ENCODE results near the gene SNX27. TPM values are rescaled to one million over a fixed set of nuclear protein-coding genes. Genes with fewer than 3 reads are reported as not detected.

The SNX27 gene
- total RNA-seq, 1 donor from 2014 or later, result 62.1 TPM

DNA sequence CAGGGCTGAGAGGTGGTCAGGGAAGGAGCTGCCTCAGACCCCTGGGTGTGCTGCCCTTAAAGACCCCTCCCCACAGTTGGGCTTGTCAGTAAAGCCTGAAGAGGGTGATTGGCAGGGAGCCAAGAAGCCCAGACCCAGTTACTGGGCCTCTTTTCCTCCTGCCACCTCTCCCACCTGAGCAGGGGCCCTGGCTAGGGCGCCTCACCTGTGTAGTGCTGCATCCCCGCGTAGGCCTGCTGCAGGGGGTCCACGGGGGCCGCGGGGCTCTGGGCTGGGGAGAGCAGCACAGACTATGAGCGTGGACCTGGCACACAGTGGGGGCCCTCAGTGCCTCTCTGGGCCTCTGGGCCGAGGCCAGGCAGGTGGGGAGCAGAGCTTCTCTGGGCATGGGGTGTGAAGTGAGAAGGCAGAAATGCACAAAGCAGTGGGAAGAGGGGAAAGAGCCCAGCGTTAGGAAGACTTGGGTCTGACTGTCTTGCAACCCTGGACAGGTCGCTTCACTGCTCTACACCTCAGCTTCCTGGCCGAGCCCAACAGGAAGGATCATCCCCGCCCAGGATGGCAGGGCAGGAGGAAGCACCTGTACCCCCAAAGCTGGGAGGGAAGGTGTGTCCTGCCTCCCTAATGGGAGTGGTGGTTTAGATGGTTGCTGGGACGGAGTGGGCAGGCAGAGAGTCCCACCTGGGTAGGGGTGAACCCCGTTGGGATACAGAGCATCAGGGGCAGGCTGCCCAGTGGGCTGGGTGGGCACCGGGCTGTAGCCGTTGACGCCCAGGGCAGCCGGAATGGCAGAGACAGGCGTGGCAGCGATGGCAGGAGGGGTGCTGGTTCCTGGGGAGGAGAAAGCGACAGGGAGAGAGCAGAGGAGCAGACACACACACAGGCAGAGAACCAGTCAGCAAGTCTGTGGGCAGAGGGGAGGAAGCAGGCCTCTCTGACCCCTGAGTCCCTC, 94.9 kb downstream of the SNX27 start:
- peak; percentile 2 for ATAC-seq

DNA sequence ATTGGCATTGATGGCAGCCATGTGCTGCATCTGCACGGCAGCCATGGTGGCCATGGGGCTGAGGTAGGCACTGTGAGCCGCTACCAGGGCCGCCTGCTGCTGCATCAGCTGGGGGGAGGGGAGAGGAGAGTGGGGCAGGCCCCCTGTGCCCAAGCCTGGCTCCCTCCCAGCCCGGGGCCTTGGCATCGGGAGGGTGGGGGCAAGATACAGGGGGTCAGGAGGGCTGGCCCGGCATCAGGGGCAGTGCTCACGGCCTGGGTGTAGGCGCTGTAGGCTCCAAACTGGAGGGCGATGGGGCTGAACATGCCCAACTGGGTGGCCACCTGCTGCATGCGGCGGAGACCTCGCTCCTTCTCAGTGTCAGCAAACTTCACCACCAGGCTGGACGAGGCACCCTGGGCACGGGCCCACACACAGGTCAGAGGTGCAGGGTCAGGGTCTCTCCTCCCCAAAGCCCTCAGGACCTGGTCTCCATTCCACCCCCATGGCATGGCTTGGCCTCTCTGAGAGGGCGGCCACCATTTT, 95.8 kb downstream of the SNX27 start:
- Histone ChIP-seq H3K9me3 (no peaks in the 10 kb centered on the region), H3K27ac (no peak overlapping the region), H3K4me3 (no peak overlapping the region), H3K36me3 (no peaks in the 10 kb centered on the region), H3K27me3 (peaks cover 5% of the 10 kb centered on the region), H3K4me1 (no peaks in the 10 kb centered on the region)
- TF ChIP-seq, protein P1, sequence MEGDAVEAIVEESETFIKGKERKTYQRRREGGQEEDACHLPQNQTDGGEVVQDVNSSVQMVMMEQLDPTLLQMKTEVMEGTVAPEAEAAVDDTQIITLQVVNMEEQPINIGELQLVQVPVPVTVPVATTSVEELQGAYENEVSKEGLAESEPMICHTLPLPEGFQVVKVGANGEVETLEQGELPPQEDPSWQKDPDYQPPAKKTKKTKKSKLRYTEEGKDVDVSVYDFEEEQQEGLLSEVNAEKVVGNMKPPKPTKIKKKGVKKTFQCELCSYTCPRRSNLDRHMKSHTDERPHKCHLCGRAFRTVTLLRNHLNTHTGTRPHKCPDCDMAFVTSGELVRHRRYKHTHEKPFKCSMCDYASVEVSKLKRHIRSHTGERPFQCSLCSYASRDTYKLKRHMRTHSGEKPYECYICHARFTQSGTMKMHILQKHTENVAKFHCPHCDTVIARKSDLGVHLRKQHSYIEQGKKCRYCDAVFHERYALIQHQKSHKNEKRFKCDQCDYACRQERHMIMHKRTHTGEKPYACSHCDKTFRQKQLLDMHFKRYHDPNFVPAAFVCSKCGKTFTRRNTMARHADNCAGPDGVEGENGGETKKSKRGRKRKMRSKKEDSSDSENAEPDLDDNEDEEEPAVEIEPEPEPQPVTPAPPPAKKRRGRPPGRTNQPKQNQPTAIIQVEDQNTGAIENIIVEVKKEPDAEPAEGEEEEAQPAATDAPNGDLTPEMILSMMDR (IDR thresholded peaks at IDR 0.05), result no peak
- ATAC-seq (no peak), DNase-seq (no peak)
- intact Hi-C loops (cut with DNase I), result no loop called here

More for the DNA sequence above, 94.9 kb downstream of the SNX27 start:
- Histone ChIP-seq H3K4me3 (no peak overlapping the region), H3K27ac (no peak overlapping the region), H3K4me1 (no peaks in the 10 kb centered on the region), H3K27me3 (peaks cover 5% of the 10 kb centered on the region), H3K9me3 (no peaks in the 10 kb centered on the region), H3K36me3 (peaks cover 3% of the 10 kb centered on the region)
- DNase-seq, result no peak
- intact Hi-C loops (cut with DNase I), result no loop called here
- TF ChIP-seq, protein P1 (IDR thresholded peaks at IDR 0.05), result no peak

DNA sequence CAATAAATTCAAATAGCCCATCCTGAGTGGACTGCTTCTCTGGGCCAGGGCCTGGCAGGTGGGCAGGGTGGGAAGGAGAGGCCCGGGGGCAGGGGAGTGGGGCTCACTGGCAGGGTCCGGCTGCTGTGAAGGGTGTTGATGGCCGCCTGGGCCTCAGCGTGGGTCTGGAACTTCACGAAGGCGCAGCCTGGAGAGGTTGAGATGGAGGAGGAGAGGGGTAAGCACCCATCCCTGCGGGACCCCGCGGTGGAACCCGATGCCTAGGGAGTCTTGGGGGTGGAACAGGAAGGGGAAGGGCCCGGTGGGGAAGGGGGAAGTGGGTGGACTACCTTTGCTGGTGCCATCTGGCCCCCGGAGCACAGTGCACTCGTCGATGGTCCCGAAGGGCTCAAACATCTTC, 97.0 kb downstream of the SNX27 start:
- Histone ChIP-seq H3K27ac (no peak overlapping the region), H3K4me1 (no peaks in the 10 kb centered on the region), H3K36me3 (no peaks in the 10 kb centered on the region), H3K9me3 (no peaks in the 10 kb centered on the region), H3K4me3 (no peak overlapping the region), H3K27me3 (peaks cover 5% of the 10 kb centered on the region)
- DNase-seq (no peak), ATAC-seq (no peak)
- TF ChIP-seq, protein P1 (IDR thresholded peaks at IDR 0.05), result no peak
- intact Hi-C loops (cut with DNase I), result no loop called here

DNA sequence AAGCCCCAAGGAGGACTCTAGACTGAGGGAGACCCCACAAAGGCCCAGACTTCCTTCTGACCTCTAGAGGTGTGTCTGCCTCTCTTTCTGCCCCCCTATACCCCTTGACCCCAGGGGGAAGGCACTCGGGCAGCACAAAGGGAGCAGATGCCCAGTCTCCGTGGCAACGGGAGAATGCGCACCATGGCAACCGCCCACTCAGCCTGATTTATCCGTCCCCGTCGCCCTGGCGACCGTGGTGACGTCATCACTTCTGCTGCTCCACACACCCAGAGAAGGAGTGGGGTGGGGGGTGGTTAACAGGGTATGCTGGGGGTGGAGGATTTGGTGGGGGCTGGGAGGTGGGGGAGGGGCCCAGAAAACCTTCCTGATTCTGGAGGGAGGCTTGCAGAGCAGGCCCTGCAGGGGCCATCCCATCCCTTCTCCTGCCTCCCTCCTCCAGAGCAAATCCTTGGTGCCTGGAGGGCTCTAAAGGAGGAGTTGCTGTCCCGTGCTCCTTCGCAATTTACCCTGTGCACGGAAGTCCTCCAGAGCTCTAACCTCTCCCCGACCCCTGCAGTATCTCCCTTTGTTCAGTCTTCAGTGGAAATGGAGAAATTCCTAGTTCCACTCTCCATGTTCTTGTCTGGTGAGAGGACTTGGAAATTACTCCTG, 98.5 kb downstream of the SNX27 start:
- ATAC-seq (no peak), DNase-seq (no peak)
- Histone ChIP-seq H3K36me3 (no peaks in the 10 kb centered on the region), H3K9me3 (no peaks in the 10 kb centered on the region), H3K4me1 (no peaks in the 10 kb centered on the region), H3K27me3 (peaks cover 10% of the 10 kb centered on the region), H3K27ac (no peak overlapping the region), H3K4me3 (no peak overlapping the region)
- intact Hi-C loops (cut with DNase I), result no loop called here
- TF ChIP-seq, protein P1 (IDR thresholded peaks at IDR 0.05), result no peak

DNA sequence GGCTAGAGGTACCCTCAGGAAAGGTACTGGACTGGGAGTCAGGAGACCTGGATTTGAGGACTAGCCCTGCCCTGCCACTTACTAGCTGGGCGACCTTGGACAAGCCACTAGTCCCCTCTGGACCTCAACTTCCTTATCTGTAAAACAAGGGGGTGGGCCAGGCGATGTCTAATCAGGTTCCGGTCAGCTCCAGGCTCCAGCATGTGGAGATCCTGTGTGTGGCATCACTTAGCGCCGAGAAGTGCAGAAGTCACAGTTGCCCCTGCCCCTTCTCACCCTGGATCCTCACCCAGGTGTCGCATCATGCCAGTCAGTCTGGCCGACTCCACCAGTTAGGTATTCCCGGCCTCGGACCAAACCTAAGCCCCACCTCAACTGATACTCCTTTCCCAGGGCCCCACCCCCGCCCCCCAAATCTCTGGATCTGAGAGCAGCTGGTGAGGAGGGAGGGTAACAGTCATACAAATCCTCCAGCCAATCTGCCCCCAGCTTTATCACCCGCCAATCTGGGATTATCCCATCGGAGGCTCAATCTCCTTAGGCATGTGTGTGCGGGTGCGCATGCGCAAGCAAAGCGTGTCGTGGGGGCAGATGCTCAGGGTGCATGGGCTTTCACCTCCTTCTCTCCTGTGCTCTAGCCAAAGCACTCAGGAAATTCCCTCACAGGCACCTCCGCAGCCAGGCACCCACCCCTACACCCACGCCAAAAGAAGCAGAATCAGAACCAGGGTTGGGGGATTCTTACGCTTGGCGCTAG, 99.4 kb downstream of the SNX27 start:
- Histone ChIP-seq H3K27ac (no peak overlapping the region), H3K4me3 (no peak overlapping the region), H3K27me3 (peaks cover 15% of the 10 kb centered on the region), H3K4me1 (no peaks in the 10 kb centered on the region), H3K36me3 (no peaks in the 10 kb centered on the region), H3K9me3 (no peaks in the 10 kb centered on the region)
- TF ChIP-seq, protein P1 (IDR thresholded peaks at IDR 0.05), result no peak
- intact Hi-C loops (cut with DNase I), result no loop called here
- ATAC-seq (no peak), DNase-seq (no peak)
